Measurements from ENCODE around the gene CANT1. TPM values are rescaled to one million over a fixed set of nuclear protein-coding genes. Genes with fewer than 3 reads are reported as not detected.

CANT1 gene
- total and polyA plus RNA-seq, 4 donors = 6.2 to 20.0 (median 16.4) TPM

- Histone ChIP-seq H3K9ac (ENCODE audit: low read depth in 1 of 2, low read length in 2 of 2) (no peak overlapping the region), H3K4me1 (ENCODE audit: control insufficient read depth in 4 of 4, insufficient read depth in 4 of 4, low read length in 3 of 4) (peaks cover 4 to 24% (median 9%) of the 10 kb centered on the region in 4 donors), H3K36me3 (ENCODE audit: control insufficient read depth in 4 of 4, insufficient read depth in 3 of 4, low read depth in 1 of 4, low read length in 3 of 4) (no peaks in the 10 kb centered on the region), H3K27me3 (ENCODE audit: control insufficient read depth in 4 of 4, insufficient read depth in 4 of 4, low read length in 3 of 4) (no peaks in the 10 kb centered on the region), H3K4me3 (ENCODE audit: low read depth in 1 of 3, low read length in 3 of 3) (no peak overlapping the region), H3K27ac (ENCODE audit: low read depth in 1 of 2, low read length in 2 of 2) (no peak overlapping the region), H3K9me3 (ENCODE audit: control insufficient read depth in 4 of 4, low read length in 3 of 4) (no peaks in the 10 kb centered on the region)
- TF ChIP-seq RAD21 (IDR thresholded peaks at IDR 0.05) = no peak
- TF ChIP-seq FOXA1 (IDR thresholded peaks at IDR 0.05) = no peak
- TF ChIP-seq EGR1 (IDR thresholded peaks at IDR 0.05; ENCODE audit: low read depth in 2 of 2) = no peak
- TF ChIP-seq ATF3 (IDR thresholded peaks at IDR 0.05) = no peak
- no peak for TF ChIP-seq ZBTB33 (IDR thresholded peaks at IDR 0.05)
- no peak for TF ChIP-seq RXRA (IDR thresholded peaks at IDR 0.05)
- TF ChIP-seq TAF1 (conservative IDR thresholded peaks at IDR 0.05) = no peak
- TF ChIP-seq HNF4G (IDR thresholded peaks at IDR 0.05) = no peak
- TF ChIP-seq YY1 (IDR thresholded peaks at IDR 0.05) = no peak
- no peak for TF ChIP-seq FOXA2 (IDR thresholded peaks at IDR 0.05)
- TF ChIP-seq HNF4A (conservative IDR thresholded peaks at IDR 0.05) = no peak
- no peak for TF ChIP-seq SP1 (IDR thresholded peaks at IDR 0.05)
- WGBS = 80% methylated on average over 21 of the region's 21 CpGs
- no peak for DNase-seq (ENCODE audit: low spot score)
These were observed 31.3 kb downstream of the CANT1 start for GRCh38 chr17:78977997-78978973.

- H3K9ac ChIP-seq (ENCODE audit: low read depth in 1 of 2, low read length in 2 of 2) = no peak overlapping the region
- WGBS = 83% methylated on average over 8 of the region's 8 CpGs
- H3K9me3 ChIP-seq (ENCODE audit: control insufficient read depth in 4 of 4, low read length in 3 of 4) = no peaks in the 10 kb centered on the region
- H3K4me1 ChIP-seq (ENCODE audit: control insufficient read depth in 4 of 4, insufficient read depth in 4 of 4, low read length in 3 of 4) = peaks cover 4 to 24% (median 9%) of the 10 kb centered on the region in 4 donors
- no peaks in the 10 kb centered on the region for H3K36me3 ChIP-seq (ENCODE audit: control insufficient read depth in 4 of 4, insufficient read depth in 3 of 4, low read depth in 1 of 4, low read length in 3 of 4)
- H3K27me3 ChIP-seq (ENCODE audit: control insufficient read depth in 4 of 4, insufficient read depth in 4 of 4, low read length in 3 of 4) = no peaks in the 10 kb centered on the region
- H3K4me3 ChIP-seq (ENCODE audit: low read depth in 1 of 3, low read length in 3 of 3) = no peak overlapping the region
- TF ChIP-seq TAF1 (conservative IDR thresholded peaks at IDR 0.05) (no peak), EGR1 (IDR thresholded peaks at IDR 0.05; ENCODE audit: low read depth in 2 of 2) (no peak), HNF4G (IDR thresholded peaks at IDR 0.05) (no peak), YY1 (IDR thresholded peaks at IDR 0.05) (no peak), ZBTB33 (IDR thresholded peaks at IDR 0.05) (no peak), ATF3 (IDR thresholded peaks at IDR 0.05) (no peak), REST (IDR thresholded peaks at IDR 0.05) (no peak), JUND (IDR thresholded peaks at IDR 0.05) (no peak), FOXA2 (IDR thresholded peaks at IDR 0.05) (no peak), RAD21 (IDR thresholded peaks at IDR 0.05) (no peak), SP1 (IDR thresholded peaks at IDR 0.05) (no peak), GABPA (IDR thresholded peaks at IDR 0.05 in 1 of 2, conservative IDR thresholded peaks at IDR 0.05 in 1 of 2) (no peak), CTCF (IDR thresholded peaks at IDR 0.05; ENCODE audit: low read depth, low read length, missing input control) (no peak)
- H3K27ac ChIP-seq (ENCODE audit: low read depth in 1 of 2, low read length in 2 of 2) = no peak overlapping the region
- DNase-seq (ENCODE audit: low spot score) = no peak
These were observed 32.0 kb downstream of the CANT1 start for GRCh38 chr17:78977681-78977943.

Measured in liver (tissue), 9 donors.